A673 (cell line): ENCODE measurements around the gene SLC25A53. TPM values are rescaled to one million over a fixed set of nuclear protein-coding genes. Genes with fewer than 3 reads are reported as not detected.

Experiments used
- BruUV-seq: library from RNA; stranded (reverse); fragments of 400-500 nt; replicated peaks from 2 replicates; lab custom pipeline; 2021; lab: Mats Ljungman, UMichigan
- CTCF ChIA-PET: fragments of 300-600 bp; sonication (Branson Sonifier 250); formaldehyde crosslinking; loops from one replicate; lab custom pipeline; 2022; ENCODE audit warnings: antibody characterized with exemption; lab: Charles Lee
- POLR2A ChIA-PET: fragments of 300-600 bp; sonication (Branson Sonifier 250); formaldehyde crosslinking; loops from one replicate; lab custom pipeline; 2022; ENCODE audit warnings: antibody characterized with exemption; ENCODE audit not compliant: low non-redundant PET; lab: Charles Lee
- DNase-seq: peaks from one replicate; pipeline ENCODE4 v3.0.0-alpha.2; 2015; ENCODE audit warnings: low spot score
- H3K27ac ChIP-seq: fragments of 200-600 bp; sonication (generic); 2 replicates; pipeline ENCODE4 v1.5.1; 2016; ENCODE audit warnings: mixed run types, low read depth, mild to moderate bottlenecking, mixed read lengths, antibody characterized with exemption, low read length; ENCODE audit not compliant: poor library complexity, severe bottlenecking
- H3K27me3 ChIP-seq: fragments of 200-600 bp; sonication (generic); replicated peaks from 2 replicates; pipeline ENCODE4 v1.6.1; 2017; ENCODE audit warnings: mixed run types, low read depth, mild to moderate bottlenecking, mixed read lengths, antibody characterized with exemption, low read length; ENCODE audit not compliant: insufficient read depth, poor library complexity
- H3K36me3 ChIP-seq: fragments of 200-600 bp; sonication (generic); 2 replicates; pipeline ENCODE4 v1.6.1; 2016; ENCODE audit warnings: mixed run types, mild to moderate bottlenecking, mixed read lengths, antibody characterized with exemption, low read length; ENCODE audit not compliant: insufficient read depth, poor library complexity, severe bottlenecking
- H3K4me1 ChIP-seq: fragments of 200-600 bp; sonication (generic); 2 replicates; pipeline ENCODE4 v1.6.1; 2017; ENCODE audit warnings: mixed run types, mild to moderate bottlenecking, mixed read lengths, antibody characterized with exemption, low read length; ENCODE audit not compliant: insufficient read depth, poor library complexity, severe bottlenecking
- H3K4me3 ChIP-seq: fragments of 200-600 bp; sonication (generic); 2 replicates; pipeline ENCODE4 v1.5.1; 2016; ENCODE audit warnings: low read depth, mixed run types, mild to moderate bottlenecking, mixed read lengths, low read length; ENCODE audit not compliant: poor library complexity, severe bottlenecking
- H3K9me3 ChIP-seq: fragments of 200-600 bp; sonication (generic); 2 replicates; pipeline ENCODE4 v1.6.1; 2016; ENCODE audit warnings: mixed run types, low read depth, mild to moderate bottlenecking, mixed read lengths, antibody characterized with exemption, low read length; ENCODE audit not compliant: poor library complexity, severe bottlenecking
- CTCF ChIP-seq: fragments of 300-800, 200-600 bp; sonication (generic); conservative IDR thresholded peaks from 2 replicates; pipeline ENCODE4 v1.5.1; 2017; ENCODE audit warnings: low read depth, mild to moderate bottlenecking, antibody characterized with exemption, low read length, moderate library complexity, mixed read lengths
- EZH2 ChIP-seq: fragments of 200-600 bp; sonication (generic); IDR thresholded peaks from 2 replicates; pipeline ENCODE4 v1.6.1; 2017; ENCODE audit warnings: borderline replicate concordance, low read depth, mild to moderate bottlenecking, mixed read lengths, antibody characterized with exemption, low read length; ENCODE audit not compliant: poor library complexity, severe bottlenecking
- intact Hi-C: fragments of 100-400 bp; cut with micrococcal nuclease; formaldehyde crosslinking; loops from one replicate; pipeline ENCODE4 v1.10.0; 2022; ENCODE audit not compliant: unreplicated experiment
- total RNA-seq: library from RNA; stranded (reverse); gene quantifications from 2 replicates; pipeline ENCODE4 v1.2.3, GENCODE V29; 2021

SLC25A53 gene
- total RNA-seq, 1 experiment from 2014 or later = 3.4 TPM

- TF ChIP-seq CTCF (no peak), EZH2 (no peak)
- H3K4me3 ChIP-seq = no peak overlapping the region
- intact Hi-C loops = no loop called here
- H3K27me3 ChIP-seq = no peaks in the 10 kb centered on the region
- ChIA-PET CTCF (no interaction called here), POLR2A (no interaction called here)
- no peaks in the 10 kb centered on the region for H3K36me3 ChIP-seq
- no peaks in the 10 kb centered on the region for H3K4me1 ChIP-seq
- no TSS peak for BruUV-seq
- no peak for DNase-seq
- no peaks in the 10 kb centered on the region for H3K9me3 ChIP-seq
- H3K27ac ChIP-seq = no peak overlapping the region
Measured at GRCh38 chrX:104126856-104127255, 30.0 kb downstream of the SLC25A53 start.

- intact Hi-C loops = no loop called here
- POLR2A ChIA-PET = no interaction called here
- CTCF ChIA-PET = no interaction called here
Measured at GRCh38 chrX:104122829-104123228, 34.0 kb downstream of the SLC25A53 start.

GRCh38 chrX:104118765-104119164 lies 38.0 kb downstream of the SLC25A53 start:
- no peak overlapping the region for H3K4me3 ChIP-seq
- DNase-seq = no peak
- intact Hi-C loops = no loop called here
- TF ChIP-seq EZH2 (no peak), CTCF (no peak)
- H3K4me1 ChIP-seq = no peaks in the 10 kb centered on the region
- H3K27ac ChIP-seq = no peak overlapping the region
- no TSS peak for BruUV-seq
- POLR2A ChIA-PET = no interaction called here
- H3K9me3 ChIP-seq = no peaks in the 10 kb centered on the region
- no peaks in the 10 kb centered on the region for H3K36me3 ChIP-seq
- peaks cover 8% of the 10 kb centered on the region for H3K27me3 ChIP-seq
- CTCF ChIA-PET = no interaction called here

More at GRCh38 chrX:104122829-104123228, 34.0 kb downstream of the SLC25A53 start:
- Histone ChIP-seq H3K4me1 (no peaks in the 10 kb centered on the region), H3K4me3 (no peak overlapping the region), H3K27ac (no peak overlapping the region), H3K36me3 (no peaks in the 10 kb centered on the region), H3K27me3 (peaks cover 8% of the 10 kb centered on the region), H3K9me3 (no peaks in the 10 kb centered on the region)
- TF ChIP-seq EZH2 (no peak), CTCF (no peak)
- no peak for DNase-seq
- BruUV-seq = no TSS peak
